Amniotic epithelial cell (primary cell): Measurements from ENCODE around the gene OR4K13.

ENCODE experiments used
- DNase-seq: peaks from one replicate; pipeline ENCODE4 v3.0.0-alpha.2; 2010; ENCODE audit warnings: low read depth

Gene OR4K13

GRCh38 chr14:20035938-20036337 lies at the start of gene OR4K13:
OR4K13 (minus strand) TSS chr14:20036038; CDS start chr14:20034758, 1,280 bp downstream.
- no peak for DNase-seq

GRCh38 chr14:20059745-20060144 lies 23.9 kb upstream of the OR4K13 start, which contains the start of gene OR4L1:
OR4L1 (plus strand) TSS chr14:20060045; CDS start chr14:20060045, 0 bp downstream.
- no peak for DNase-seq

- DNase-seq: no peak
These were observed 12.4 kb upstream of the OR4K13 start for GRCh38 chr14:20048202-20048601.

- DNase-seq: no peak
These were observed 8.4 kb upstream of the OR4K13 start for GRCh38 chr14:20044243-20044642.

- DNase-seq: no peak
These were observed 389 bp downstream of the OR4K13 start for GRCh38 chr14:20035449-20035848.

GRCh38 chr14:20031058-20031457 lies 4.8 kb downstream of the OR4K13 start:
- no peak for DNase-seq

- DNase-seq: no peak
These were observed 16.5 kb downstream of the OR4K13 start, which contains the start of gene OR4K14 for GRCh38 chr14:20019257-20019865. OR4K14 (minus strand) TSS chr14:20019307; CDS start chr14:20015193, 4,114 bp downstream.

GRCh38 chr14:20008156-20008555 lies 27.7 kb downstream of the OR4K13 start:
- no peak for DNase-seq

- no peak for DNase-seq
These were observed 33.5 kb downstream of the OR4K13 start for GRCh38 chr14:20002319-20002718.

- DNase-seq: no peak
These were observed 34.0 kb downstream of the OR4K13 start, which contains the start of gene OR4Q2 for GRCh38 chr14:20001863-20002262. OR4Q2 (plus strand) TSS chr14:20002163.

GRCh38 chr14:19993438-19993837 lies 42.4 kb downstream of the OR4K13 start:
- DNase-seq: no peak
